Measurements from ENCODE around the gene POU3F1. TPM values are rescaled to one million over a fixed set of nuclear protein-coding genes. Genes with fewer than 3 reads are reported as not detected.

POU3F1 gene
- total RNA-seq, 2 donors from 2014 or later = 0.20 to 0.46 TPM

DNA sequence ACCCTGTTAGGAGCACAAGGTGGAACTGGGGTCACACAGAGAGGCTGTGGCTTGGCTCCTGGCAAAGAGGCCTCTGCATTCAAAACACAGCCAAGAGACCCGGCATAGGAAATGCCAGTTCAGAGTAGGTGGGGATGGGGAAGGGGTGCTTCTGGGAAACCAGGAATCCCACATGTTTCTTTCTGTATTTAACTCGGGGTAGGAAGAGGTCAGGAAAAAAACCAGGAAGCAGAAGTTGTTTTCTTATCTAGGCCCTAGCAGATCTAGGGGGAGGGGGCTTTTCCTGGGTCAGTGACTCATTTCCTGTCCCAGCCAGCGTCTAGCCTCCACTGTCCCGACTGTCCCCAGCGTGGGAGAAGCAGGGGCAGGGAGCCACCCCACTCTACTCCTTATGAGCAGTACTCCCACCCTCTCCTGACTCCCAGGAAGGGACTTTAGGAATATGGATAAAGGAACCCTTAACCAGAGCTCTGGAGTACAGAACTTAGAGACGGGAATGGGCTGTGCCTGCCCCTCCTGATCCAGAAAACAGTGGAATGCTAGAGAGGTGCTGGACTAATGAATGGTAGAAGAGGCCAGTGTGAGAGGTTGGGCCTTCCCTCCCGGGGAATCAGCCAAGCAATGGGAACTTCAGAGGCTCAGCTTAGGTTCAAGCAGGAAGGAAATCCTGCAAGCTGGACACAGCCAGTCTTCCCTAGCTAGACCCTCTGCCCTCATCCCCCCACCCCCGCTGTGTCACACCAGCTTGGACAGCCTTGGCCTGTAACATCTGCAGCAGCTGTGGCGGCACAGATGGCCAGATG, 47.0 kb downstream of the POU3F1 start:
- H3K27ac ChIP-seq (ENCODE audit: low read depth, low read length) = peak overlapping the region; percentile 91
- Mint-ChIP-seq H3K27me3 (ENCODE audit: insufficient read depth) (no peaks in the 10 kb centered on the region), H3K27ac (peak overlapping the region; percentile 98), H3K4me3 (peak overlapping the region; percentile 37), H3K36me3 (ENCODE audit: low read depth) (peaks cover 16% of the 10 kb centered on the region), H3K4me1 (peaks cover 43% of the 10 kb centered on the region), H3K9me3 (no peaks in the 10 kb centered on the region)
- H3K27me3 ChIP-seq (ENCODE audit: control insufficient read depth, insufficient read depth, low read length, poor library complexity, severe bottlenecking) = no peaks in the 10 kb centered on the region
- H3K4me1 ChIP-seq (ENCODE audit: control insufficient read depth, insufficient read depth, low read length) = peaks cover 30% of the 10 kb centered on the region
- no peak overlapping the region for H3K4me3 ChIP-seq (ENCODE audit: low read length)
- no peaks in the 10 kb centered on the region for H3K9me3 ChIP-seq (ENCODE audit: control insufficient read depth, low read length)
- H3K9ac ChIP-seq (ENCODE audit: extremely low read depth, low read length, poor library complexity, severe bottlenecking) = peak overlapping the region; percentile 84
- 48 to 53% methylated on average over 5 to 9 of the region's 9 CpGs for WGBS, 2 experiments (ENCODE audit: insufficient coverage in 1 of 2, insufficient read length in 1 of 2)
- DNase-seq = peak; percentile 77
- TF ChIP-seq, protein P1, sequence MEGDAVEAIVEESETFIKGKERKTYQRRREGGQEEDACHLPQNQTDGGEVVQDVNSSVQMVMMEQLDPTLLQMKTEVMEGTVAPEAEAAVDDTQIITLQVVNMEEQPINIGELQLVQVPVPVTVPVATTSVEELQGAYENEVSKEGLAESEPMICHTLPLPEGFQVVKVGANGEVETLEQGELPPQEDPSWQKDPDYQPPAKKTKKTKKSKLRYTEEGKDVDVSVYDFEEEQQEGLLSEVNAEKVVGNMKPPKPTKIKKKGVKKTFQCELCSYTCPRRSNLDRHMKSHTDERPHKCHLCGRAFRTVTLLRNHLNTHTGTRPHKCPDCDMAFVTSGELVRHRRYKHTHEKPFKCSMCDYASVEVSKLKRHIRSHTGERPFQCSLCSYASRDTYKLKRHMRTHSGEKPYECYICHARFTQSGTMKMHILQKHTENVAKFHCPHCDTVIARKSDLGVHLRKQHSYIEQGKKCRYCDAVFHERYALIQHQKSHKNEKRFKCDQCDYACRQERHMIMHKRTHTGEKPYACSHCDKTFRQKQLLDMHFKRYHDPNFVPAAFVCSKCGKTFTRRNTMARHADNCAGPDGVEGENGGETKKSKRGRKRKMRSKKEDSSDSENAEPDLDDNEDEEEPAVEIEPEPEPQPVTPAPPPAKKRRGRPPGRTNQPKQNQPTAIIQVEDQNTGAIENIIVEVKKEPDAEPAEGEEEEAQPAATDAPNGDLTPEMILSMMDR (conservative IDR thresholded peaks at IDR 0.05) = no peak
- peaks cover 33% of the 10 kb centered on the region for H3K36me3 ChIP-seq (ENCODE audit: control insufficient read depth, insufficient read depth, low read length)

DNA sequence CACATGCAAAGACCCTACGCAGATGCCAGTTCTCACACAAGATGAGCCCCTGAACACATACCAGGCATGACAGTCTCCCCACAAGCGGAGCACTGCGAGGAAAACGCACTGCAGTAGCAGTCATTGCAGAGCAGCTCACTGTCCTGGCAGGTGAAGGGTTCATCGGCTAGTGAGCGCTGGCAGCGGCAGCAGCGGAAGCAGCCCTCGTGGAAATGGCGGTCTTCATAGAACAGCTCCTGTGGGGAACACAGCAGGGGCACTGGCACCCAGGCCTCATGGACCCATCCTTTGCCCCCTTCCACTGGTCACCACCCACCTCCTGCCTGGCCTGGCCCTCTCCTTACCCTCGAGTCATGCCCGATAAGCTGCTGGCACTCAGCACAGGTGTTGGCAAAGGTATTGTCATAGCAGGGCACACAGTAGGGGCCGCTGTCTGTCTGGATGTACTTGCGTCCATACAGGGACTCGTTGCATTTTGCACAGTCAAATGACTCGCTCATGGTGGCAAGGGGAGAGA, 47.6 kb downstream of the POU3F1 start:
- Histone ChIP-seq H3K9me3 (ENCODE audit: control insufficient read depth, low read length) (no peaks in the 10 kb centered on the region), H3K4me1 (ENCODE audit: control insufficient read depth, insufficient read depth, low read length) (peaks cover 28% of the 10 kb centered on the region), H3K9ac (ENCODE audit: extremely low read depth, low read length, poor library complexity, severe bottlenecking) (peak overlapping the region; percentile 84), H3K27me3 (ENCODE audit: control insufficient read depth, insufficient read depth, low read length, poor library complexity, severe bottlenecking) (no peaks in the 10 kb centered on the region), H3K36me3 (ENCODE audit: control insufficient read depth, insufficient read depth, low read length) (peaks cover 38% of the 10 kb centered on the region), H3K27ac (ENCODE audit: low read depth, low read length) (no peak overlapping the region), H3K4me3 (ENCODE audit: low read length) (no peak overlapping the region)
- Mint-ChIP-seq H3K27ac (peak overlapping the region; percentile 98), H3K27me3 (ENCODE audit: insufficient read depth) (no peaks in the 10 kb centered on the region), H3K4me1 (peaks cover 37% of the 10 kb centered on the region), H3K4me3 (peak overlapping the region; percentile 10), H3K36me3 (ENCODE audit: low read depth) (peaks cover 16% of the 10 kb centered on the region), H3K9me3 (no peaks in the 10 kb centered on the region)
- TF ChIP-seq, protein P1 (conservative IDR thresholded peaks at IDR 0.05) = no peak
- DNase-seq = no peak
- WGBS, 2 experiments (ENCODE audit: insufficient coverage in 1 of 2, insufficient read length in 1 of 2) = 91 to 95% methylated on average over 15 to 16 of the region's 16 CpGs

DNA sequence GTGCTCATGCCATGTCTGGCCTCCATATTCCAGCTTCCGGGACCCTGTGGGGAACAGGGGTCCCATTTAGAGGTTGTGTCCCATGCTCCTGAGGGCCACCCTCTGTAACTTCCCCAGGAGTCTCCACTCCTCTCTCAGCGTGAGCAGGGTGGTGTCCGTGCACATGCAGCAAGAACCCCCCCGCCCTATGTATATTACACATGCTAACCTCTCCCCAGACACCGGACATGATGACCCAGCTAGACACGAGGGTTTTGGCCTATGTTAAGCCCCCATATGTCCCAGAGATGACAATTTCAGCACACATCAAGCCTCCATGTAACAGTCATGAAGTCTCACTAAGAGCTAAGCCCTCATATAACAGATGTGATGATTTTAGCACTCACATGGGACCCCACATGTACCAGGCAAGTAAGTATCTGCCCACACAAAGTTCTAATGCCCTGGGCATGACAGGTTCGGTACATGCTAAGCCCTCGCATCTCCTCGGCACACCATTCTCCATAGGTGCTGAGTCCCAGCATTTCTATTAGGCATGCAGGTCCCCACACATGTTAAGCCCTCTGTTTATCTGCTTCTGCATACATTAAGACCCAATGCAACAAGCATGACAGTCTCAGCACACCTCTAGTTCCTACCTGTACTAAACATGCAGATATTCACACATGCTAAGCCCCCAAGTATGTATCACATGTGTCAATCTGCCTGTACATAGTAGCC, 48.3 kb downstream of the POU3F1 start:
- 91 to 93% methylated on average over 6 to 9 of the region's 9 CpGs for WGBS, 2 experiments (ENCODE audit: insufficient coverage in 1 of 2, insufficient read length in 1 of 2)
- Mint-ChIP-seq H3K4me1 (peaks cover 30% of the 10 kb centered on the region), H3K27me3 (ENCODE audit: insufficient read depth) (no peaks in the 10 kb centered on the region), H3K36me3 (ENCODE audit: low read depth) (peaks cover 16% of the 10 kb centered on the region), H3K27ac (no peak overlapping the region), H3K4me3 (no peak overlapping the region), H3K9me3 (no peaks in the 10 kb centered on the region)
- peaks cover 38% of the 10 kb centered on the region for H3K36me3 ChIP-seq (ENCODE audit: control insufficient read depth, insufficient read depth, low read length)
- DNase-seq = no peak
- peaks cover 28% of the 10 kb centered on the region for H3K4me1 ChIP-seq (ENCODE audit: control insufficient read depth, insufficient read depth, low read length)
- no peaks in the 10 kb centered on the region for H3K9me3 ChIP-seq (ENCODE audit: control insufficient read depth, low read length)
- H3K27me3 ChIP-seq (ENCODE audit: control insufficient read depth, insufficient read depth, low read length, poor library complexity, severe bottlenecking) = no peaks in the 10 kb centered on the region
- TF ChIP-seq, protein P1 (conservative IDR thresholded peaks at IDR 0.05) = no peak
- no peak overlapping the region for H3K4me3 ChIP-seq (ENCODE audit: low read length)
- no peak overlapping the region for H3K9ac ChIP-seq (ENCODE audit: extremely low read depth, low read length, poor library complexity, severe bottlenecking)
- H3K27ac ChIP-seq (ENCODE audit: low read depth, low read length) = no peak overlapping the region
